ENCODE results near the gene ACTL7A.
"Not testable (repeated sequence)": the region's sequence is repeated elsewhere in the genome, so short reads cannot be mapped to it uniquely, and the experiment has no call there.

ACTL7A gene

GRCh38 chr9:108861997-108862396, at the start of gene ACTL7A:
Gene ACTL7A, plus strand, starts transcription at chr9:108862266. Its CDS starts 57 bp downstream, at chr9:108862323.
- no peak for DNase-seq

GRCh38 chr9:108812396-108813025, 49.6 kb upstream of the ACTL7A start:
- DNase-seq: no peak

GRCh38 chr9:108813951-108814601, 48.0 kb upstream of the ACTL7A start:
- no peak for DNase-seq

GRCh38 chr9:108815156-108815555, 46.9 kb upstream of the ACTL7A start:
- DNase-seq: no peak

GRCh38 chr9:108816037-108816436, 46.0 kb upstream of the ACTL7A start:
- DNase-seq: no peak

- DNase-seq: no peak
These were observed 38.2 kb upstream of the ACTL7A start for GRCh38 chr9:108823829-108824228.

- DNase-seq: no peak
These were observed 31.8 kb upstream of the ACTL7A start for GRCh38 chr9:108830272-108830671.

- DNase-seq: no peak
These were observed 30.4 kb upstream of the ACTL7A start for GRCh38 chr9:108831496-108832178.

- DNase-seq: no peak
These were observed 29.9 kb upstream of the ACTL7A start for GRCh38 chr9:108832179-108832500.

GRCh38 chr9:108834959-108835665, 27.0 kb upstream of the ACTL7A start:
- no peak for DNase-seq

- DNase-seq: no peak
These were observed 26.2 kb upstream of the ACTL7A start for GRCh38 chr9:108835831-108836230.

GRCh38 chr9:108836319-108836718, 25.7 kb upstream of the ACTL7A start:
- DNase-seq: no peak

- no peak for DNase-seq
These were observed 25.3 kb upstream of the ACTL7A start for GRCh38 chr9:108836781-108837180.

- DNase-seq: no peak
These were observed 24.5 kb upstream of the ACTL7A start for GRCh38 chr9:108837530-108837929.

GRCh38 chr9:108838017-108838416, 24.0 kb upstream of the ACTL7A start:
- no peak for DNase-seq

- not testable (repeated sequence) for DNase-seq
These were observed 22.5 kb upstream of the ACTL7A start for GRCh38 chr9:108839561-108839960.

GRCh38 chr9:108842610-108843295, 19.3 kb upstream of the ACTL7A start:
- DNase-seq: no peak

GRCh38 chr9:108844391-108844790, 17.7 kb upstream of the ACTL7A start:
- DNase-seq: no peak

- no peak for DNase-seq
These were observed 17.2 kb upstream of the ACTL7A start for GRCh38 chr9:108844856-108845255.

GRCh38 chr9:108845507-108845906, 16.6 kb upstream of the ACTL7A start:
- no peak for DNase-seq

- no peak for DNase-seq
These were observed 16.1 kb upstream of the ACTL7A start for GRCh38 chr9:108845947-108846346.

- not testable (repeated sequence) for DNase-seq
These were observed 13.8 kb upstream of the ACTL7A start for GRCh38 chr9:108848296-108848695.

- DNase-seq: no peak
These were observed 11.7 kb upstream of the ACTL7A start for GRCh38 chr9:108850293-108850897.
